Endometrium (tissue), 2 donors: ENCODE measurements around the gene CRISPLD2.

Experiments used
- FAIRE-seq: peaks from 2 replicates; lab custom pipeline; 2012; peaks lifted over from hg19 to GRCh38; lab: Jason Lieb, UNC
- donor health status: control.
- donor health status: control.

Gene CRISPLD2

GRCh38 chr16:84885342-84885910, 65.6 kb downstream of the CRISPLD2 start:
- FAIRE-seq = no peak

- no peak for FAIRE-seq
These were observed 66.8 kb downstream of the CRISPLD2 start for GRCh38 chr16:84886497-84887090.

- FAIRE-seq = no peak
These were observed 67.4 kb downstream of the CRISPLD2 start for GRCh38 chr16:84887207-84887606.

- no peak for FAIRE-seq
These were observed 68.7 kb downstream of the CRISPLD2 start for GRCh38 chr16:84888450-84888849.

GRCh38 chr16:84889066-84889465, 69.3 kb downstream of the CRISPLD2 start:
- FAIRE-seq = no peak

GRCh38 chr16:84890427-84890826, 70.6 kb downstream of the CRISPLD2 start:
- no peak for FAIRE-seq

GRCh38 chr16:84891149-84891795, 71.5 kb downstream of the CRISPLD2 start:
- no peak for FAIRE-seq

GRCh38 chr16:84892097-84892496, 72.3 kb downstream of the CRISPLD2 start:
- no peak for FAIRE-seq

- FAIRE-seq = no peak
These were observed 73.7 kb downstream of the CRISPLD2 start for GRCh38 chr16:84893467-84893848.

GRCh38 chr16:84893849-84894599, 74.2 kb downstream of the CRISPLD2 start:
- no peak for FAIRE-seq

- no peak for FAIRE-seq
These were observed 75.2 kb downstream of the CRISPLD2 start for GRCh38 chr16:84895016-84895415.

- no peak for FAIRE-seq
These were observed 77.1 kb downstream of the CRISPLD2 start for GRCh38 chr16:84896847-84897246.

GRCh38 chr16:84897911-84898377, 78.2 kb downstream of the CRISPLD2 start:
- no peak for FAIRE-seq

GRCh38 chr16:84898447-84898846, 78.7 kb downstream of the CRISPLD2 start:
- no peak for FAIRE-seq

- FAIRE-seq = no peak
These were observed 79.6 kb downstream of the CRISPLD2 start for GRCh38 chr16:84899414-84899813.

- no peak for FAIRE-seq
These were observed 86.2 kb downstream of the CRISPLD2 start for GRCh38 chr16:84905965-84906460.

GRCh38 chr16:84907051-84907450, 87.3 kb downstream of the CRISPLD2 start:
- FAIRE-seq = no peak

- no peak for FAIRE-seq
These were observed 87.8 kb downstream of the CRISPLD2 start for GRCh38 chr16:84907575-84907974.

- FAIRE-seq = no peak
These were observed 89.8 kb downstream of the CRISPLD2 start for GRCh38 chr16:84909476-84910085.

GRCh38 chr16:84911486-84912216, 91.9 kb downstream of the CRISPLD2 start:
- FAIRE-seq = no peak

- FAIRE-seq = no peak
These were observed 93.5 kb downstream of the CRISPLD2 start for GRCh38 chr16:84913315-84913714.

GRCh38 chr16:84914273-84914672, 94.5 kb downstream of the CRISPLD2 start:
- no peak for FAIRE-seq
